PFSK-1 (cell line): Measurements from ENCODE around the gene DRAM1.

Experiments used
- POLR2AphosphoS5 ChIP-seq: IDR thresholded peaks from 2 replicates; pipeline ENCODE4 v1.6.1; 2012; ENCODE audit warnings: low read depth, mild to moderate bottlenecking, control low read depth, low read length, moderate library complexity
- TF ChIP-seq, protein P1 (sequence below), 2 experiments: IDR thresholded peaks; 2 replicates each; pipeline versions ENCODE4 v1.6.1 to v1.8.0; 2011 to 2012; ENCODE audit warnings: low read depth in 2 of 2, low read length in 2 of 2, control low read depth in 1 of 2, inconsistent platforms in 1 of 2, mild to moderate bottlenecking in 1 of 2, moderate library complexity in 1 of 2; ENCODE audit not compliant: insufficient read depth in 1 of 2

GRCh38 chr12:101875162-101875561, 2.2 kb upstream of the DRAM1 start:
- TF ChIP-seq POLR2AphosphoS5, result no peak
- TF ChIP-seq, protein P1, sequence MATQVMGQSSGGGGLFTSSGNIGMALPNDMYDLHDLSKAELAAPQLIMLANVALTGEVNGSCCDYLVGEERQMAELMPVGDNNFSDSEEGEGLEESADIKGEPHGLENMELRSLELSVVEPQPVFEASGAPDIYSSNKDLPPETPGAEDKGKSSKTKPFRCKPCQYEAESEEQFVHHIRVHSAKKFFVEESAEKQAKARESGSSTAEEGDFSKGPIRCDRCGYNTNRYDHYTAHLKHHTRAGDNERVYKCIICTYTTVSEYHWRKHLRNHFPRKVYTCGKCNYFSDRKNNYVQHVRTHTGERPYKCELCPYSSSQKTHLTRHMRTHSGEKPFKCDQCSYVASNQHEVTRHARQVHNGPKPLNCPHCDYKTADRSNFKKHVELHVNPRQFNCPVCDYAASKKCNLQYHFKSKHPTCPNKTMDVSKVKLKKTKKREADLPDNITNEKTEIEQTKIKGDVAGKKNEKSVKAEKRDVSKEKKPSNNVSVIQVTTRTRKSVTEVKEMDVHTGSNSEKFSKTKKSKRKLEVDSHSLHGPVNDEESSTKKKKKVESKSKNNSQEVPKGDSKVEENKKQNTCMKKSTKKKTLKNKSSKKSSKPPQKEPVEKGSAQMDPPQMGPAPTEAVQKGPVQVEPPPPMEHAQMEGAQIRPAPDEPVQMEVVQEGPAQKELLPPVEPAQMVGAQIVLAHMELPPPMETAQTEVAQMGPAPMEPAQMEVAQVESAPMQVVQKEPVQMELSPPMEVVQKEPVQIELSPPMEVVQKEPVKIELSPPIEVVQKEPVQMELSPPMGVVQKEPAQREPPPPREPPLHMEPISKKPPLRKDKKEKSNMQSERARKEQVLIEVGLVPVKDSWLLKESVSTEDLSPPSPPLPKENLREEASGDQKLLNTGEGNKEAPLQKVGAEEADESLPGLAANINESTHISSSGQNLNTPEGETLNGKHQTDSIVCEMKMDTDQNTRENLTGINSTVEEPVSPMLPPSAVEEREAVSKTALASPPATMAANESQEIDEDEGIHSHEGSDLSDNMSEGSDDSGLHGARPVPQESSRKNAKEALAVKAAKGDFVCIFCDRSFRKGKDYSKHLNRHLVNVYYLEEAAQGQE (IDR thresholded peaks at IDR 0.05; ENCODE audit: insufficient read depth in 1 of 2, low read depth in 2 of 2, low read length in 2 of 2), result no peak
